22Rv1 (cell line): Measurements from ENCODE around the gene RASSF1.

ENCODE experiments used
- H3K27ac ChIP-seq: fragments of 450-650 bp; 2 replicates; pipeline ENCODE4 v1.5.1; 2017
- ZFX ChIP-seq: fragments of 450-650 bp; IDR thresholded peaks from 2 replicates; pipeline ENCODE4 v1.6.1; 2017; ENCODE audit warnings: antibody characterized with exemption, borderline replicate concordance
- TF ChIP-seq, protein P1 (sequence below): fragments of 450-650 bp; IDR thresholded peaks from 2 replicates; pipeline ENCODE4 v1.5.1; 2017; ENCODE audit warnings: mild to moderate bottlenecking

Gene RASSF1

DNA sequence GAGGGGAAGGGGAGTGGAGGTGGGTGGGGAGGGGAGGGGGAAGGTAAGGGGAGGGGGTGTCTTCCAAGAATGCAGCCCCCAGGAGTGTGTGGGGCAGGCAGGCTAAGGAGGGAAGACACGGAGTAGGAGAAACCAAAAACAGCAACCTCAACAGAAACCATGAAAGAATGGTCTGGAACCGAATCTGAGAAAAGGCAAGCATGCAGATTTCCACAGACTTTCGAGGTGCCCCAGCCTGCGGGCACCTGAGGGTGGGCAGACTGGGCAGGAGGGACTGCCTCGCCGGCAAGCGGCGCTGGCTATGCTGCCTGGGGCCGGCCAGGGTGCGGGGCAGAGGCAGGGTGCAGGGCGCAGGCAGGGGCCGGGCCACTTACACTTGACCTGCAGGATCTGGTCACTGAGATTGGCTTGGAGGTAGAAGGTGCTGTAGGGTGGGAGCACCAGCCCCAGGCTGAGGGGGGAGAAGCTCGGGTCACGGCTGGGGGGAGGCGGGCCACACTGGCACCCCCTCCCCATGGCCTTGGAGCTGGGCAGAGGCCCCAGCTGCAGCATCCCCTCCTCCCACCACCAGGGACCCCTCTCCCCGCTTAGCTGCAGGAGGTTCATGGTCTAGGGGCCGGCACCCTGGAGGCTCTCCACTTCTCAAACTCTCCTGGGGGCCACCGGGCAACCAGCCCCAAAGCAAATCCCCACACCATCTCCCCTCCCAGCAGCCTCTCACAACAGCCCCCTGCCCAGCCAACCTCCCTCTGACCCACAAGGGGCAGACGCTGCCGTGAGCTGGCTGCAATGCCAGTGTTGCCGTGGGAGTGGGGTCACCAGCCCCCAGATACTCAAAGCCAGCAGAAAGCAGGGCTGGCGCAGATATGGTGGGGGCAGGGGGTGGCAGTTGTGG lies 34.0 kb upstream of the RASSF1 start:
- TF ChIP-seq ZFX, result no peak
- TF ChIP-seq, protein P1, sequence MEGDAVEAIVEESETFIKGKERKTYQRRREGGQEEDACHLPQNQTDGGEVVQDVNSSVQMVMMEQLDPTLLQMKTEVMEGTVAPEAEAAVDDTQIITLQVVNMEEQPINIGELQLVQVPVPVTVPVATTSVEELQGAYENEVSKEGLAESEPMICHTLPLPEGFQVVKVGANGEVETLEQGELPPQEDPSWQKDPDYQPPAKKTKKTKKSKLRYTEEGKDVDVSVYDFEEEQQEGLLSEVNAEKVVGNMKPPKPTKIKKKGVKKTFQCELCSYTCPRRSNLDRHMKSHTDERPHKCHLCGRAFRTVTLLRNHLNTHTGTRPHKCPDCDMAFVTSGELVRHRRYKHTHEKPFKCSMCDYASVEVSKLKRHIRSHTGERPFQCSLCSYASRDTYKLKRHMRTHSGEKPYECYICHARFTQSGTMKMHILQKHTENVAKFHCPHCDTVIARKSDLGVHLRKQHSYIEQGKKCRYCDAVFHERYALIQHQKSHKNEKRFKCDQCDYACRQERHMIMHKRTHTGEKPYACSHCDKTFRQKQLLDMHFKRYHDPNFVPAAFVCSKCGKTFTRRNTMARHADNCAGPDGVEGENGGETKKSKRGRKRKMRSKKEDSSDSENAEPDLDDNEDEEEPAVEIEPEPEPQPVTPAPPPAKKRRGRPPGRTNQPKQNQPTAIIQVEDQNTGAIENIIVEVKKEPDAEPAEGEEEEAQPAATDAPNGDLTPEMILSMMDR, result no peak
- no peak overlapping the region for H3K27ac ChIP-seq

DNA sequence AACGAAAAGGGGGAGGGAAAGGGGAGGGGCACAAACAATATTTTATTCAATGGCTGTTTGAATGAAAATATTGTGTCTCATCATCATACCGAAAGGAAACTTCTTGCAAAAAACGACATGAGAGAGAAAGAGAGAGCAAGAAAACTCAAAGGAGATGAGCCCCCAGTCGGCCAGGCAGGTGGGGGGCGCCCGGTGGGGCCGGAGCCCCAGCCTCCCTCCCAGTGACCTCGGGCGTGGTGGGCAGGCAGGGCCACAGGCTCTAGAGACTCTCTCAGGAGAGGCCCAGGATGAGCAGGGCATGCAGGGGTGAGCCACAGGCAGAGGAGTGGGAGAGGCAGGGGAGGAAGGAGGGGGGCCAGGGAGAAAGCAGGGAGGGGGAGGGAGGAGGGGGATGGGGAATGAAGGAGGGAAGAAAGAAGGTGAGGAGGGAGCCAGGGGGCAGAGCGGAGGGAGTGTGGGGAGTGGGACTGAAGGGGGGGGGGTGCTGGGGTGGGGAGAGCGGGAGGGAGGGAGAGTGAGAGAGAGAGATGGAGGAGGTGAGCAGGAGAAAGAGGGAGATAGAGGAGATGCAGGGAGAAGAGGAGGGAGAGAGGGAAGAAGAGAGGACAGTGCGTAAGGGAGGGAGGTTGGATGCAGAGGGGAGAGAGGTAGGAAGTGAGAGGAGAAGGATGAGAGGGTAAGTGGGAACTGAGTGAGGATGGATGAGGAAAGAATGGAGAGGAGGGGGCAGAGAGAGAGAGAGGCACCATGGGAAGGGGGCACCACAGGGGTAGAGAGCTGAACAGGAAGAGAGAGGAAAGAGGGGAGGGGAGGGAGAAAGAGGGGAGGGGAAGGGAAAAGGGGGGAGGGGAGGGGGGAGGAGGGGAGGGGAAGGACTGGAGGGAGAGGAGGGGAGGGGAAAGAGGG lies 32.8 kb upstream of the RASSF1 start:
- TF ChIP-seq, protein P1, result no peak
- TF ChIP-seq ZFX, result no peak
- no peak overlapping the region for H3K27ac ChIP-seq

DNA sequence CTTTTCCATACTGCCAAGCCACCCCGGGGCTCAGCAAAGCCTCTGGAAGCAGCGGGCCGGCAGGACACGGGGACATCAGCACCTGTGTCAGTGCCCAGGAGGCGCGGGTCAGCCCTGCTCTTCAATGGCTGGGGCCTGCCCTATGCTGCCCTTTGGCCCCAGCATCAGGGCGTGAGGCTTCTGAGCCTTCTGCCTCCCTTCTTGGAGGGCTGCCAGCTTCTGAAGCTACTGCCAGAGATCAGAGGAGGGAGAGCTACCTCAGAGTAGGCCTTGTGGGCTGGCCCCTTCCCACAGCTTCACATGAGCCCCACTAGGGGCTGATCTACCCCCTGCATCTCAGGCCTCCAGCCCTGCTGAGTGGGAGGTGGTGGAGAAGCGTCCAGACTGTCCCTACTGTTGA lies 31.7 kb upstream of the RASSF1 start:
- H3K27ac ChIP-seq, result no peak overlapping the region
- TF ChIP-seq, protein P1, result no peak
- TF ChIP-seq ZFX, result no peak

DNA sequence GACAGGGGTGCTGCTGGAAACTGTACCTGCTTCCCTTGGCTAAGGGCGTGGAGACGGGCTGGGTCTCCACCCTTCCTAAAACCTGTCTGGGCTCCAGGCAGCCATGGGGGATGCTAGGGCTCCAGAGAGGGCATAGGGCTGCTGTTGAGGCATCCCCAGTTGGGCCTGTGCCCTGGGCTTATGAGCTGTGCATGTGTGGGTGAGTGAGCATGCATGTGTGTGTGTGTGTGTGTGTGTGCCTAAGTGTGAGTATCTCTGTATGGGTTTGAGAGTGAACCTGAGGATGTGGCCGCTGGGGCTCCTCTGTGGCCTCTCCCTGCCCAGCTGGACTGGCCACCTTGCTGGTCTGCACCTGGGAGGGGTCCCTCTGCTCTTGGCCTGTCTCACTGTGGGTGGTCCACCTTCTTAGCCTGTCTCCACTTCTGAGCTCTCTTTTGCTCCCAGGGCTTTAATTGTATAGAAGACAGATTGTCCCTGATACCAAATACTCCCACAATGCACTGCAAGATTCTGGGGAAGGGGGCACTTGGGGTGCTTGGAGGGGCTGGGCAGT lies 30.6 kb upstream of the RASSF1 start:
- no peak for TF ChIP-seq ZFX
- TF ChIP-seq, protein P1, result no peak
- H3K27ac ChIP-seq, result no peak overlapping the region

DNA sequence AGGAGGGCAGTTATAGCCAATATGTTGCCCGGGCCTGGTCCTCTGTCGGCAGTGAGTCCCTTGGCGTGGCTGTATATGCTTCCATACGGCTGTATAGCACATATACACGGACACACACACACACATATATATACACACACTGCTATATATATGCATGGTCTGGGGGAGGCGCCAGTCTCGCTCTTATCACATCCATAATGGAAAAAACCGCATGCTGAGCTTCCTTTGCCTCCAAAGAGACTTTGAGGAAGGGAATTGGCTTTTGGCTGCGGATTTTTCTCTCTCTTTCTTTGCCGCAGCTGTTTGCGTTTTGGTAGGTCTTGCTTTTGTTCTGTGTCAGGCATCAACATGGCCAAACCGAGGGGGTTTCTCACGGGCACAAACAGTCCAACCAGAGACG lies 30.0 kb upstream of the RASSF1 start:
- no peak overlapping the region for H3K27ac ChIP-seq
- TF ChIP-seq, protein P1, result peak; percentile 19
- TF ChIP-seq ZFX, result no peak

DNA sequence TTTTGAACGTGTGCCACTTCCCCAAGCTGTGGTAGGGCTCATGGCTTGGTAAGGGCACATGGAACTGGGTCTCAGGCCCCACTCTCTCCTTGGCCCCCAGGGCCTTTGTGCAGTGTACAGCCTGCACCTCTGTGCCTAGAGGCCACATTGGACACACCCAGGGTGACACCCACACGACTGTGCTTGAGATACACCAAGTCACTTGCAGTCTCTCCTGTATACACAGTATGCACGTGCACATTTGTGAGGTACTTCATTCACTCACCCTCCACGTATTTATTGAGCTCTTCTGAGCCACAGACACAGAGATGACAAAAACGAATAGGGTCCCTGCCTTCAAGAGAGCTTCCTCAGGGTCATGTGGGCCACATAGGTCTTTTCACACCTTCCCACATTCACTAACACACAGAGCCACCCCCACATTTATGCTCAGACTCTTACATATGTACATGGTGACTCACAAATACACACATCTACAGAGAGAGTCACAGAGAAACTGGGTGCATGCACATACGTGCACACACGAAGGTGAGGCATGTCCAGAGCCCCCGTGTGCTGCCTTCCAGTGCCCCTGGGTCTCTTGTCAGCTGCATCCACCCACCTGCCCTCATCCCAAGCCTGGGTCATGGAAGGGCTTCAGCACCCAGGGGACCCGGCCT lies 28.5 kb upstream of the RASSF1 start:
- TF ChIP-seq, protein P1, result no peak
- no peak for TF ChIP-seq ZFX
- H3K27ac ChIP-seq, result no peak overlapping the region
